Measurements from ENCODE around the gene NLGN4Y.

The NLGN4Y gene

GRCh38 chrY:14825728-14826127 is 301.4 kb downstream of the NLGN4Y start:
- no peak for ATAC-seq
- TF ChIP-seq ESRRG (CRISPR knock-in tag; IDR thresholded peaks at IDR 0.05) = no peak
- no peak for TF ChIP-seq TCF4 (CRISPR knock-in tag; IDR thresholded peaks at IDR 0.05; ENCODE audit: borderline replicate concordance)
- no peak for TF ChIP-seq PPARA (CRISPR knock-in tag; IDR thresholded peaks at IDR 0.05; ENCODE audit: borderline replicate concordance)
- no peak for TF ChIP-seq RARB (CRISPR knock-in tag; IDR thresholded peaks at IDR 0.05)
- TF ChIP-seq, protein P1, sequence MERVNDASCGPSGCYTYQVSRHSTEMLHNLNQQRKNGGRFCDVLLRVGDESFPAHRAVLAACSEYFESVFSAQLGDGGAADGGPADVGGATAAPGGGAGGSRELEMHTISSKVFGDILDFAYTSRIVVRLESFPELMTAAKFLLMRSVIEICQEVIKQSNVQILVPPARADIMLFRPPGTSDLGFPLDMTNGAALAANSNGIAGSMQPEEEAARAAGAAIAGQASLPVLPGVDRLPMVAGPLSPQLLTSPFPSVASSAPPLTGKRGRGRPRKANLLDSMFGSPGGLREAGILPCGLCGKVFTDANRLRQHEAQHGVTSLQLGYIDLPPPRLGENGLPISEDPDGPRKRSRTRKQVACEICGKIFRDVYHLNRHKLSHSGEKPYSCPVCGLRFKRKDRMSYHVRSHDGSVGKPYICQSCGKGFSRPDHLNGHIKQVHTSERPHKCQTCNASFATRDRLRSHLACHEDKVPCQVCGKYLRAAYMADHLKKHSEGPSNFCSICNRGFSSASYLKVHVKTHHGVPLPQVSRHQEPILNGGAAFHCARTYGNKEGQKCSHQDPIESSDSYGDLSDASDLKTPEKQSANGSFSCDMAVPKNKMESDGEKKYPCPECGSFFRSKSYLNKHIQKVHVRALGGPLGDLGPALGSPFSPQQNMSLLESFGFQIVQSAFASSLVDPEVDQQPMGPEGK (CRISPR knock-in tag; IDR thresholded peaks at IDR 0.05; ENCODE audit: borderline replicate concordance) = no peak
- no peak for TF ChIP-seq ZFP30 (CRISPR knock-in tag; IDR thresholded peaks at IDR 0.05)
- no peak for TF ChIP-seq ZNF8 (CRISPR knock-in tag; IDR thresholded peaks at IDR 0.05)
- no peak for TF ChIP-seq CSDC2 (CRISPR knock-in tag; IDR thresholded peaks at IDR 0.05)
- no peak for TF ChIP-seq POU6F1 (CRISPR knock-in tag; IDR thresholded peaks at IDR 0.05; ENCODE audit: borderline replicate concordance, low read depth)
- TF ChIP-seq, protein P2, sequence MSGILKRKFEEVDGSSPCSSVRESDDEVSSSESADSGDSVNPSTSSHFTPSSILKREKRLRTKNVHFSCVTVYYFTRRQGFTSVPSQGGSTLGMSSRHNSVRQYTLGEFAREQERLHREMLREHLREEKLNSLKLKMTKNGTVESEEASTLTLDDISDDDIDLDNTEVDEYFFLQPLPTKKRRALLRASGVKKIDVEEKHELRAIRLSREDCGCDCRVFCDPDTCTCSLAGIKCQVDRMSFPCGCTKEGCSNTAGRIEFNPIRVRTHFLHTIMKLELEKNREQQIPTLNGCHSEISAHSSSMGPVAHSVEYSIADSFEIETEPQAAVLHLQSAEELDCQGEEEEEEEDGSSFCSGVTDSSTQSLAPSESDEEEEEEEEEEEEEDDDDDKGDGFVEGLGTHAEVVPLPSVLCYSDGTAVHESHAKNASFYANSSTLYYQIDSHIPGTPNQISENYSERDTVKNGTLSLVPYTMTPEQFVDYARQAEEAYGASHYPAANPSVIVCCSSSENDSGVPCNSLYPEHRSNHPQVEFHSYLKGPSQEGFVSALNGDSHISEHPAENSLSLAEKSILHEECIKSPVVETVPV (CRISPR knock-in tag; IDR thresholded peaks at IDR 0.05) = no peak
- TF ChIP-seq ARNTL (CRISPR knock-in tag; IDR thresholded peaks at IDR 0.05; ENCODE audit: borderline replicate concordance, low read depth) = no peak

- ATAC-seq = no peak
- TF ChIP-seq ZNF70 (CRISPR knock-in tag; IDR thresholded peaks at IDR 0.05) (no peak), ZFP30 (CRISPR knock-in tag; IDR thresholded peaks at IDR 0.05) (no peak), ISL1 (CRISPR knock-in tag; IDR thresholded peaks at IDR 0.05) (no peak), ZNF8 (CRISPR knock-in tag; IDR thresholded peaks at IDR 0.05) (no peak), PPARA (CRISPR knock-in tag; IDR thresholded peaks at IDR 0.05; ENCODE audit: borderline replicate concordance) (no peak), ESRRG (CRISPR knock-in tag; IDR thresholded peaks at IDR 0.05) (no peak), ARNTL (CRISPR knock-in tag; IDR thresholded peaks at IDR 0.05; ENCODE audit: borderline replicate concordance, low read depth) (no peak), SNAI2 (CRISPR knock-in tag; IDR thresholded peaks at IDR 0.05) (no peak), ZC3H10 (CRISPR knock-in tag; IDR thresholded peaks at IDR 0.05) (no peak), RARB (CRISPR knock-in tag; IDR thresholded peaks at IDR 0.05) (no peak), ZFP3 (CRISPR knock-in tag; IDR thresholded peaks at IDR 0.05) (no peak), TOX (CRISPR knock-in tag; IDR thresholded peaks at IDR 0.05; ENCODE audit: borderline replicate concordance) (no peak), OSR1 (CRISPR knock-in tag; IDR thresholded peaks at IDR 0.05) (no peak), GLIS3 (CRISPR knock-in tag; IDR thresholded peaks at IDR 0.05) (no peak)
- TF ChIP-seq, protein P3, sequence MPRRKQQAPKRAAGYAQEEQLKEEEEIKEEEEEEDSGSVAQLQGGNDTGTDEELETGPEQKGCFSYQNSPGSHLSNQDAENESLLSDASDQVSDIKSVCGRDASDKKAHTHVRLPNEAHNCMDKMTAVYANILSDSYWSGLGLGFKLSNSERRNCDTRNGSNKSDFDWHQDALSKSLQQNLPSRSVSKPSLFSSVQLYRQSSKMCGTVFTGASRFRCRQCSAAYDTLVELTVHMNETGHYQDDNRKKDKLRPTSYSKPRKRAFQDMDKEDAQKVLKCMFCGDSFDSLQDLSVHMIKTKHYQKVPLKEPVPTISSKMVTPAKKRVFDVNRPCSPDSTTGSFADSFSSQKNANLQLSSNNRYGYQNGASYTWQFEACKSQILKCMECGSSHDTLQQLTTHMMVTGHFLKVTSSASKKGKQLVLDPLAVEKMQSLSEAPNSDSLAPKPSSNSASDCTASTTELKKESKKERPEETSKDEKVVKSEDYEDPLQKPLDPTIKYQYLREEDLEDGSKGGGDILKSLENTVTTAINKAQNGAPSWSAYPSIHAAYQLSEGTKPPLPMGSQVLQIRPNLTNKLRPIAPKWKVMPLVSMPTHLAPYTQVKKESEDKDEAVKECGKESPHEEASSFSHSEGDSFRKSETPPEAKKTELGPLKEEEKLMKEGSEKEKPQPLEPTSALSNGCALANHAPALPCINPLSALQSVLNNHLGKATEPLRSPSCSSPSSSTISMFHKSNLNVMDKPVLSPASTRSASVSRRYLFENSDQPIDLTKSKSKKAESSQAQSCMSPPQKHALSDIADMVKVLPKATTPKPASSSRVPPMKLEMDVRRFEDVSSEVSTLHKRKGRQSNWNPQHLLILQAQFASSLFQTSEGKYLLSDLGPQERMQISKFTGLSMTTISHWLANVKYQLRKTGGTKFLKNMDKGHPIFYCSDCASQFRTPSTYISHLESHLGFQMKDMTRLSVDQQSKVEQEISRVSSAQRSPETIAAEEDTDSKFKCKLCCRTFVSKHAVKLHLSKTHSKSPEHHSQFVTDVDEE (CRISPR knock-in tag; IDR thresholded peaks at IDR 0.05) = no peak
- TF ChIP-seq, protein P2 (CRISPR knock-in tag; IDR thresholded peaks at IDR 0.05) = no peak
- TF ChIP-seq, protein P1 (CRISPR knock-in tag; IDR thresholded peaks at IDR 0.05; ENCODE audit: borderline replicate concordance) = no peak
Measured at GRCh38 chrY:14828531-14828930, 304.2 kb downstream of the NLGN4Y start.

All from SK-N-SH treated with all-trans-retinoic acid at 6 μM for 48 hours (cell line).